ENCODE results near the gene ELF3. TPM values are rescaled to one million over a fixed set of nuclear protein-coding genes. Genes with fewer than 3 reads are reported as not detected.

ELF3 gene
- total RNA-seq, 3 donors from 2014 or later (not counting 1 experiment from before 2014, with no cell fraction given) = 1.0 to 3.0 (median 2.0) TPM

- no peak for DNase-seq
- no peak for ATAC-seq
- no peaks in the 10 kb centered on the region for H3K4me1 ChIP-seq (ENCODE audit: control insufficient read depth, insufficient read depth, low read length)
- no peaks in the 10 kb centered on the region for H3K27me3 ChIP-seq (ENCODE audit: control insufficient read depth, insufficient read depth, low read length)
- H3K27ac ChIP-seq (ENCODE audit: low read length) = no peak overlapping the region
- WGBS (ENCODE audit: insufficient coverage) = 94% methylated on average over 2 of the region's 2 CpGs
- Mint-ChIP-seq H3K9me3 (no peaks in the 10 kb centered on the region), H3K27me3 (ENCODE audit: low read depth in 2 of 2) (peaks cover 0 to 5% of the 10 kb centered on the region in 2 donors), H3K27ac (no peak overlapping the region), H3K4me1 (no peaks in the 10 kb centered on the region), H3K36me3 (no peaks in the 10 kb centered on the region), H3K4me3 (no peak overlapping the region)
- no peaks in the 10 kb centered on the region for H3K36me3 ChIP-seq (ENCODE audit: control insufficient read depth, insufficient read depth, low read length)
- no peak for TF ChIP-seq CTCF (IDR thresholded peaks at IDR 0.05)
- no peak overlapping the region for H3K4me3 ChIP-seq (ENCODE audit: low read length)
- no peaks in the 10 kb centered on the region for H3K9me3 ChIP-seq (ENCODE audit: control insufficient read depth, insufficient read depth, low read length)
- intact Hi-C loops (cut with micrococcal nuclease) = no loop called here
Measured at GRCh38 chr1:202038688-202039346, 28.4 kb downstream of the ELF3 start.

GRCh38 chr1:202045705-202046104 is 35.3 kb downstream of the ELF3 start:
- DNase-seq (no peak), ATAC-seq (no peak)
- H3K4me1 ChIP-seq (ENCODE audit: control insufficient read depth, insufficient read depth, low read length) = no peaks in the 10 kb centered on the region
- no peak overlapping the region for H3K4me3 Mint-ChIP-seq
- no peaks in the 10 kb centered on the region for H3K9me3 ChIP-seq (ENCODE audit: control insufficient read depth, insufficient read depth, low read length)
- H3K27me3 Mint-ChIP-seq (ENCODE audit: low read depth in 2 of 2) = peaks cover 0 to 7% of the 10 kb centered on the region in 2 donors
- H3K27me3 ChIP-seq (ENCODE audit: control insufficient read depth, insufficient read depth, low read length) = no peaks in the 10 kb centered on the region
- H3K36me3 Mint-ChIP-seq = no peaks in the 10 kb centered on the region
- WGBS (ENCODE audit: insufficient coverage) = 76% methylated on average over 2 of the region's 2 CpGs
- intact Hi-C loops (cut with micrococcal nuclease) = no loop called here
- TF ChIP-seq CTCF (IDR thresholded peaks at IDR 0.05) = no peak
- H3K27ac Mint-ChIP-seq = no peak overlapping the region
- H3K27ac ChIP-seq (ENCODE audit: low read length) = no peak overlapping the region
- no peaks in the 10 kb centered on the region for H3K9me3 Mint-ChIP-seq
- H3K4me3 ChIP-seq (ENCODE audit: low read length) = no peak overlapping the region
- H3K36me3 ChIP-seq (ENCODE audit: control insufficient read depth, insufficient read depth, low read length) = no peaks in the 10 kb centered on the region
- no peaks in the 10 kb centered on the region for H3K4me1 Mint-ChIP-seq

GRCh38 chr1:202046227-202046626 is 35.8 kb downstream of the ELF3 start:
- no peak overlapping the region for H3K27ac Mint-ChIP-seq

More at GRCh38 chr1:202046227-202046626, 35.8 kb downstream of the ELF3 start:
- Histone ChIP-seq H3K36me3 (ENCODE audit: control insufficient read depth, insufficient read depth, low read length) (no peaks in the 10 kb centered on the region), H3K27ac (ENCODE audit: low read length) (no peak overlapping the region), H3K9me3 (ENCODE audit: control insufficient read depth, insufficient read depth, low read length) (no peaks in the 10 kb centered on the region), H3K27me3 (ENCODE audit: control insufficient read depth, insufficient read depth, low read length) (no peaks in the 10 kb centered on the region), H3K4me1 (ENCODE audit: control insufficient read depth, insufficient read depth, low read length) (no peaks in the 10 kb centered on the region), H3K4me3 (ENCODE audit: low read length) (no peak overlapping the region)
- Mint-ChIP-seq H3K36me3 (no peaks in the 10 kb centered on the region), H3K4me1 (no peaks in the 10 kb centered on the region), H3K9me3 (no peaks in the 10 kb centered on the region), H3K27me3 (ENCODE audit: low read depth in 2 of 2) (peaks cover 0 to 7% of the 10 kb centered on the region in 2 donors), H3K4me3 (no peak overlapping the region)
- ATAC-seq (no peak), DNase-seq (no peak)
- 83% methylated on average over 3 of the region's 3 CpGs for WGBS (ENCODE audit: insufficient coverage)
- intact Hi-C loops (cut with micrococcal nuclease) = no loop called here
- no peak for TF ChIP-seq CTCF (IDR thresholded peaks at IDR 0.05)

All from natural killer cell (primary cell).